Left lung (tissue), 10 donors: ENCODE results near the gene MTUS2. TPM values are rescaled to one million over a fixed set of nuclear protein-coding genes. Genes with fewer than 3 reads are reported as not detected.

ENCODE experiments used
- ATAC-seq: fragments of 200-7000 bp; cut with Tn5 transposase; one replicate; pipeline ENCODE4 v1.9.1; 2020; ENCODE audit warnings: moderate library complexity
- DNase-seq, 4 donors: peaks; one replicate each; pipeline ENCODE4 v3.0.0-alpha.2; 2013 to 2020
- H3K27ac ChIP-seq, 2 donors: fragments of 200-600 bp; sonication (generic) in 1 of 2; one replicate each; pipeline versions ENCODE4 v1.5.0 to v1.8.0; 2020 to 2021
- H3K27me3 ChIP-seq, 2 donors: fragments of 200-600 bp; sonication (generic) in 1 of 2; one replicate each; pipeline versions ENCODE4 v1.5.0 to v1.8.0; 2020 to 2021
- H3K36me3 ChIP-seq, 2 donors: fragments of 200-600 bp; sonication (generic) in 1 of 2; one replicate each; pipeline versions ENCODE4 v1.5.0 to v1.8.0; 2020 to 2021
- H3K4me1 ChIP-seq, 2 donors: fragments of 200-600 bp; one replicate each; pipeline ENCODE4 v1.8.0; 2021
- H3K4me3 ChIP-seq, 2 donors: fragments of 200-600 bp; sonication (generic) in 1 of 2; one replicate each; pipeline versions ENCODE4 v1.5.0 to v1.8.0; 2020 to 2021; ENCODE audit warnings: mild to moderate bottlenecking in 1 of 2
- H3K9me3 ChIP-seq, 2 donors: fragments of 200-600 bp; sonication (generic) in 1 of 2; one replicate each; pipeline versions ENCODE4 v1.5.0 to v1.8.0; 2020 to 2021
- intact Hi-C, 2 donors: fragments of 100-400 bp; cut with DNase I; formaldehyde crosslinking; loops; one replicate each; pipeline versions ENCODE4 v1.11.2 to v1.14.2; 2022
- polyA plus RNA-seq, 6 donors: library from polyadenylated mRNA; unstranded; fragments of 120-200 nt; gene quantifications; one replicate each; pipeline ENCODE4 v1.2.1, GENCODE V29; 2013; ENCODE audit not compliant: insufficient read length in 6 of 6
- total RNA-seq, 2 donors: library from RNA; stranded (reverse); fragmentation: NEBNext Ultra II Directional; extraction: Animal tissue kit (Norgen Biotek cat#: 25700); gene quantifications; one replicate each; pipeline ENCODE4 v1.2.1, GENCODE V29; 2021
- TF ChIP-seq, protein P1 (sequence below), 2 donors: fragments of 200-600 bp; sonication (generic) in 1 of 2; IDR thresholded peaks; one replicate each; pipeline versions ENCODE4 v1.5.0 to v1.8.0; 2021; ENCODE audit warnings: antibody characterized with exemption in 2 of 2
- donor health status: DM: no; HTN: yes; CAD: no.
- donor health status: DM: no; HTN: no; CAD: no.

MTUS2 gene
- total and polyA plus RNA-seq, 8 donors: 0.21 to 0.92 (median 0.50) TPM

DNA sequence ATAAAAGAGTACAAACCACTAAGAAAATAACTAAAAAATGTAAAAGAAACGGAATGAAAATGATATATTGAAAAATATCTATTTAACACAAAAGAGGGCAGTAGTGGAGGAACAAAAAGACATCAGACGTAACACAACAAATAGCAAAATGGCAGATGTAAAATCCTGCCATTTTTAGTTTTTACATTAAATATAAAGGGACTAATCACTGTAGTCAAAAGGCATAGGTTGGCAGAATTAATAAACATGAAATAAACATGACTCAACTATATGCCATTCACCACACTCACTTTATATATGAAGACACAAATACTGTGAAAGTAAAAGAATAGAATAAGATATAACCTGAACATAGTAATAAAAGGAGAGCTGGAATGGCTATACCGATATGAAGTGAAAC lies 11.0 kb downstream of the MTUS2 start:
- Histone ChIP-seq H3K27ac (no peak overlapping the region), H3K4me3 (no peak overlapping the region), H3K9me3 (peaks cover 0 to 45% of the 10 kb centered on the region in 2 donors), H3K4me1 (no peaks in the 10 kb centered on the region), H3K36me3 (no peaks in the 10 kb centered on the region), H3K27me3 (no peaks in the 10 kb centered on the region)
- ATAC-seq (no peak), DNase-seq (no peak)
- intact Hi-C loops: no loop called here
- TF ChIP-seq, protein P1, sequence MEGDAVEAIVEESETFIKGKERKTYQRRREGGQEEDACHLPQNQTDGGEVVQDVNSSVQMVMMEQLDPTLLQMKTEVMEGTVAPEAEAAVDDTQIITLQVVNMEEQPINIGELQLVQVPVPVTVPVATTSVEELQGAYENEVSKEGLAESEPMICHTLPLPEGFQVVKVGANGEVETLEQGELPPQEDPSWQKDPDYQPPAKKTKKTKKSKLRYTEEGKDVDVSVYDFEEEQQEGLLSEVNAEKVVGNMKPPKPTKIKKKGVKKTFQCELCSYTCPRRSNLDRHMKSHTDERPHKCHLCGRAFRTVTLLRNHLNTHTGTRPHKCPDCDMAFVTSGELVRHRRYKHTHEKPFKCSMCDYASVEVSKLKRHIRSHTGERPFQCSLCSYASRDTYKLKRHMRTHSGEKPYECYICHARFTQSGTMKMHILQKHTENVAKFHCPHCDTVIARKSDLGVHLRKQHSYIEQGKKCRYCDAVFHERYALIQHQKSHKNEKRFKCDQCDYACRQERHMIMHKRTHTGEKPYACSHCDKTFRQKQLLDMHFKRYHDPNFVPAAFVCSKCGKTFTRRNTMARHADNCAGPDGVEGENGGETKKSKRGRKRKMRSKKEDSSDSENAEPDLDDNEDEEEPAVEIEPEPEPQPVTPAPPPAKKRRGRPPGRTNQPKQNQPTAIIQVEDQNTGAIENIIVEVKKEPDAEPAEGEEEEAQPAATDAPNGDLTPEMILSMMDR (IDR thresholded peaks at IDR 0.05): no peak

- DNase-seq (no peak), ATAC-seq (no peak)
- Histone ChIP-seq H3K27me3 (no peaks in the 10 kb centered on the region), H3K9me3 (no peaks in the 10 kb centered on the region), H3K36me3 (no peaks in the 10 kb centered on the region), H3K27ac (no peak overlapping the region), H3K4me3 (no peak overlapping the region), H3K4me1 (no peaks in the 10 kb centered on the region)
- intact Hi-C loops: no loop called here
- TF ChIP-seq, protein P1 (IDR thresholded peaks at IDR 0.05): no peak
These were observed 17.0 kb downstream of the MTUS2 start for GRCh38 chr13:28837111-28837510.

GRCh38 chr13:28843639-28844038 lies 23.5 kb downstream of the MTUS2 start:
- Histone ChIP-seq H3K36me3 (no peaks in the 10 kb centered on the region), H3K4me1 (no peaks in the 10 kb centered on the region), H3K4me3 (no peak overlapping the region), H3K27me3 (no peaks in the 10 kb centered on the region), H3K27ac (no peak overlapping the region), H3K9me3 (no peaks in the 10 kb centered on the region)
- intact Hi-C loops: no loop called here
- TF ChIP-seq, protein P1 (IDR thresholded peaks at IDR 0.05): no peak
- no peak for DNase-seq
- ATAC-seq: no peak

- Histone ChIP-seq H3K27me3 (no peaks in the 10 kb centered on the region), H3K36me3 (no peaks in the 10 kb centered on the region), H3K4me1 (no peaks in the 10 kb centered on the region), H3K9me3 (no peaks in the 10 kb centered on the region), H3K4me3 (no peak overlapping the region), H3K27ac (no peak overlapping the region)
- DNase-seq (no peak), ATAC-seq (no peak)
- TF ChIP-seq, protein P1 (IDR thresholded peaks at IDR 0.05): no peak
- intact Hi-C loops: no loop called here
These were observed 29.3 kb downstream of the MTUS2 start for GRCh38 chr13:28849441-28849840.

- Histone ChIP-seq H3K9me3 (no peaks in the 10 kb centered on the region), H3K36me3 (no peaks in the 10 kb centered on the region), H3K27ac (no peak overlapping the region), H3K4me1 (no peaks in the 10 kb centered on the region), H3K27me3 (no peaks in the 10 kb centered on the region), H3K4me3 (no peak overlapping the region)
- ATAC-seq (no peak), DNase-seq (no peak)
- TF ChIP-seq, protein P1 (IDR thresholded peaks at IDR 0.05): no peak
- intact Hi-C loops: no loop called here
These were observed 30.1 kb downstream of the MTUS2 start for GRCh38 chr13:28850226-28850625.
